ENCODE data around the gene DSC3.
"Not testable (repeated sequence)": the region's sequence is repeated elsewhere in the genome, so short reads cannot be mapped to it uniquely, and the experiment has no call there.

Gene DSC3

GRCh38 chr18:31042084-31042405, 497 bp downstream of the DSC3 start:
- DNase-seq (ENCODE audit: extremely low spot score, insufficient read length, low read depth), result no peak

GRCh38 chr18:31041271-31042083, 1.1 kb downstream of the DSC3 start:
- DNase-seq (ENCODE audit: extremely low spot score, insufficient read length, low read depth), result no peak
- no peak for FAIRE-seq

More at GRCh38 chr18:31042084-31042405, 497 bp downstream of the DSC3 start:
- no peak for FAIRE-seq

- no peak for DNase-seq (ENCODE audit: extremely low spot score, insufficient read length, low read depth)
- no peak for FAIRE-seq
These were observed 1.8 kb downstream of the DSC3 start for GRCh38 chr18:31040686-31041270.

DNA sequence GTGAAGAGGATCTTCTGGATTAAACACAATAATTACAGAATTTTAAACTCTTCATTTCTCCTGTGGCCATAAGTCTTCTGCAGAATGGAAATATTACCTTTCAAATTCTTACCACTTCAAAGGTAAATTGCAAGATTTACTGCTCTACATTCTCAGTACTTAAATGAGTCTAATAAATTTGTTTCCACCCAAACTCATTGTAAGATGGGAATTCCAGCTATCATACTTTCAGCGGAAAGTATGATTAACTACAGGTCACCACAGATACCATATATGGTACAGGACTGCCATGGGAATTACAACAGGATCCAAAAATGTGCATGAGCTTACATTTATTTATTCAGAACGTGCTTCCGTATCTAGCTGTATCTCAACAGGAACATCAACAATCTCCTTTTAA, 3.1 kb downstream of the DSC3 start:
- no peak for FAIRE-seq
- no peak for DNase-seq (ENCODE audit: extremely low spot score, insufficient read length, low read depth)

DNA sequence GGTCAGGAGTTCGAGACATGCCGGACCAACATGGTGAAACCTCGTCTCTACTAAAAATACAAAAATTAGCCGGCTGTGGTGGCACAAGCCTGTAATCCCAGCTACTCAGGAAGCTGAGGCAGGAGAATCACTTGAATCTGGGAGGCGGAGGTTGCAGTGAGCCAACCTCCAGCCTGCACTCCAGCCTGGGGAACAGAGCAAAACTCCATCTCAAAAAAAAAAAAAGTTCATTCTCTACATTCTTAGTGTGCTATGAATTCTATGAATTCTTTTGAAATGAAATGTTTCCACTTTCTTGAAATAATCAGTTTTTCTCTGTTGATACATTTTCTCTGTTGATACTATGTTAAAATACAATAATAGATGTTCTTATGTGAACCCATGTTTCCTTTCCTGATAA, 4.9 kb downstream of the DSC3 start:
- DNase-seq (ENCODE audit: extremely low spot score, insufficient read length, low read depth); FAIRE-seq: not testable (repeated sequence)

DNA sequence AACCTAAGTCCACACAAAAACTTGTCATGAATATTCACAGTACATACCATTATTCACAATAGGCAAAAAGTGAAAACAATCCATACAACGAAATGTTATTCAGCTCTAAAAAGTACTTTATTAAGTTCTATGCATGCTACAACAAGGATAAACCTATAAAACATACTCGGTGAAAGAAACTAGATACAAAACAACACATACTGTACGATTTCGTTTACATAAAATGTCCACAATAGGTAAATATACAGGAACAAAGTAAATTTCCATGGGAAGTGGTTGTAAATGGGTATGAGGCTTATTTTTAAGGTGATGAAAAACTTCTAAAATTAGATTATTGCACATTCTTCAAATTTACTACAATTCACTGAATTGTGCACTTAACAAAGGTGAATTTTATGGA, 8.0 kb downstream of the DSC3 start:
- FAIRE-seq, result no peak

GRCh38 chr18:31030574-31031278, 11.8 kb downstream of the DSC3 start:
- FAIRE-seq (no peak), DNase-seq (ENCODE audit: extremely low spot score, insufficient read length, low read depth) (no peak)

More for the DNA sequence above, 8.0 kb downstream of the DSC3 start:
- no peak for DNase-seq (ENCODE audit: extremely low spot score, insufficient read length, low read depth)

DNA sequence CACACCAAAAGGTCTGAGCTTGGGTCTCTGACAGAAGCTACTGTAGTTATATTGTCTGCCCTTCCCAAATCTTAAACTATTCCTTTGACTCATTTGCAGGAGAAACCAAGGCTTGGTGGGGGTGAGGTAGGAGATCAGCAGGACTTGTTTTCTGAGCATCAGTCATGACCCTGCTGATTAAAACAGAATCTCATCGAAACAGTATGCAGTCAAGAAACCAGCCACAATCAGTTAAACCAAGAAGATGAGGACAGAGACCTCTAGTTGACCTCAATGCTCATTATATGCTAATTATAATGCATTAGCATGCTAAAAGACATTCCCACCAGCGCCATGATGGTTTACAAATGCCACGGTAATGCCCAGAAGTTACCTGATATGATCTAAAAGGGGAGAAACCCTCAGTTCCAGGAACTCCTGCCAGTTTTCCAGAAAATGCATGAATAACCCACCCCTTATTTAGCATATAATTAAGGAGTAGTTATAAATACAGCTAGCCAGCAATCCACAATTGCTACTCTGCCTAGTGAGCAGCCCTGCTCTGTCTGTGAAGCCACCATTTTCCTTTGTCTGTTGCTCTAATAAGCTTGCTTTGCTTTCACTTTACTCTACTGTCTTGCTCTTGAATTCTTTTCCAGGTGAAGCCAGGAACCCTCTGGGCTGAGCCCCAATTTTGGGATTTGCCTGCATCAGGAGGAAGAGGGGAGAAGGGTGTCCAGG, 26.7 kb downstream of the DSC3 start:
- no peak for FAIRE-seq
- DNase-seq (ENCODE audit: extremely low spot score, insufficient read length, low read depth), result no peak

- not testable (repeated sequence) for FAIRE-seq; DNase-seq (ENCODE audit: extremely low spot score, insufficient read length, low read depth)
These were observed 31.1 kb downstream of the DSC3 start for GRCh38 chr18:31011455-31011854.

DNA sequence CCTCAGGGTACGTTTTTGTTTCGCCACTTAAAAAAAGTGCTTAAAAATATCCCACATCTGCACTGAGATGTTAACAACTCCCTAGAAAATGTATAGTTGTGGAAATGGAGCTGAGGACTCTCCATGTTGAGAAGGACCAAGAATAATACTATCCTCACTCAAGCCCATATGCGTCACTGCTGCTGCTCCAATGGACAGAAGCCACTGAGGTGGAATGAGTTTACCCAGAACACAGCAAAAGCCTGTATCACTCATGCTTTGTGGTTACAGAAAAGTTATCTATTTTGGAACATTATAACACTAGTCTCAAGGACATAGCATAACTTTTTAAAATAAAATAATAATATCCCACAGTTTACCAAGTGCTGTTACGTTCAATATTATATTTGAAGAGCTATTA, 31.9 kb downstream of the DSC3 start:
- DNase-seq (ENCODE audit: extremely low spot score, insufficient read length, low read depth), result no peak
- FAIRE-seq, result no peak

GRCh38 chr18:30999887-31000628, 42.5 kb downstream of the DSC3 start:
- FAIRE-seq, result no peak
- DNase-seq (ENCODE audit: extremely low spot score, insufficient read length, low read depth), result no peak

- no peak for DNase-seq (ENCODE audit: extremely low spot score, insufficient read length, low read depth)
- FAIRE-seq, result no peak
These were observed 43.4 kb downstream of the DSC3 start for GRCh38 chr18:30999186-30999585.

GRCh38 chr18:30997223-30997622, 45.3 kb downstream of the DSC3 start:
- no peak for DNase-seq (ENCODE audit: extremely low spot score, insufficient read length, low read depth)
- FAIRE-seq, result no peak

DNA sequence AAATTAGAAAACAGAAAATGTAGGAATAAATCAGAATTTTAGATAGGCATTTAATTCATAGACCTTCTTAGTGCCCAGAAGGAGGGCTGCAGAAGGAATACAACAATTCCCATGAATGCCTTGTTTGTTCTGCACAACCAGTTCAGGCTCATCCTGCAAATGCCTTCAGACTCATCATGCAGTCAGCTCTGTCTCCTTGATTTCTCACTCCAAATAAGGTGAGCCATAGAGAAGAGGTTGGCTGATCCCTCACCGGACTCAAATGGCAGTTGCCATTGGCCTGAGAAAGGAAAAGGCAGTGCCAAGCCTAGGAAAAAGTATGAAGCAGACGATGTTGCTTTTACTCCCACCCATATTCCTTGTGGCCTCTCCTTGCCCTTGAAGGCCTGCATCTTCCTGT, 50.3 kb downstream of the DSC3 start:
- FAIRE-seq, result no peak
- no peak for DNase-seq (ENCODE audit: extremely low spot score, insufficient read length, low read depth)

DNA sequence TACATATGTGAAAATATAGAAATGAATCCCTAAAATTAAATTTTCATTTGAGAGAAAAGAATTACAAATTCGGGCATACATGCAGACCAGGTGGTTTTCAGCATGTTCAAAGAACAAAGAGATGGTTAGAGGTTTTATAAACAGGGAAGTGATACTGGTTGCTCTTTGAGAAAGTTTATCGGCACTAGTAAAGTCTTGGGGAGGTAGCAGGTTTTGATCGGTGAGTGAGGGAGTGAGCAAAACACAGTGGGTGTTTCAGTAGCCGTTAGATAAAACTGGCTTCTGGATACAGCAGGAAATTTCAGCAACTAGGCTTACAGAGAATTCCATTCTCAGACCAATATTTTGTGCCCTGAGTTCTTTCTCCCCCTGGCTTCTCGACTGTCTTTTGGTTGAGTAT, 51.1 kb downstream of the DSC3 start:
- FAIRE-seq (no peak), DNase-seq (ENCODE audit: extremely low spot score, insufficient read length, low read depth) (no peak)

DNA sequence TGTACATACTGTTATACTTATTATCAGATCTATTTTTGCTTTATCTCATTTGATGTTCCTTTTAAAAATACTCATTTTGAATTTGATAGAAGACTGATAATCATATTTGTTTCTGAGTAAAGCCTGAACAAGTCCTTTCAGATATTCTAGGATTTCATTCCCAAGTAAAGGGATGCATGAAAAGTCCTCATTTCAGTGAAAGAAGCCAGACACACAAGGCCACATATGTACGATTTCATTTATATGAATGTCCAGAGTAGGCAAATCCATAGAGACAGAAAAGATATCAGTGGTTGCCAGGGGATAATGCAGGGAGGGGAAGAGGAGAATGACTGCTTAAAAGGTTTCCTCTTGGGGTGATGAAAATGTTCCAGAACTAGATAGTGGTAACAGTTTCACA, 53.4 kb downstream of the DSC3 start:
- no peak for DNase-seq (ENCODE audit: extremely low spot score, insufficient read length, low read depth)
- FAIRE-seq, result no peak

- no peak for DNase-seq (ENCODE audit: extremely low spot score, insufficient read length, low read depth)
- no peak for FAIRE-seq
These were observed 54.1 kb downstream of the DSC3 start for GRCh38 chr18:30988440-30988839.

DNA sequence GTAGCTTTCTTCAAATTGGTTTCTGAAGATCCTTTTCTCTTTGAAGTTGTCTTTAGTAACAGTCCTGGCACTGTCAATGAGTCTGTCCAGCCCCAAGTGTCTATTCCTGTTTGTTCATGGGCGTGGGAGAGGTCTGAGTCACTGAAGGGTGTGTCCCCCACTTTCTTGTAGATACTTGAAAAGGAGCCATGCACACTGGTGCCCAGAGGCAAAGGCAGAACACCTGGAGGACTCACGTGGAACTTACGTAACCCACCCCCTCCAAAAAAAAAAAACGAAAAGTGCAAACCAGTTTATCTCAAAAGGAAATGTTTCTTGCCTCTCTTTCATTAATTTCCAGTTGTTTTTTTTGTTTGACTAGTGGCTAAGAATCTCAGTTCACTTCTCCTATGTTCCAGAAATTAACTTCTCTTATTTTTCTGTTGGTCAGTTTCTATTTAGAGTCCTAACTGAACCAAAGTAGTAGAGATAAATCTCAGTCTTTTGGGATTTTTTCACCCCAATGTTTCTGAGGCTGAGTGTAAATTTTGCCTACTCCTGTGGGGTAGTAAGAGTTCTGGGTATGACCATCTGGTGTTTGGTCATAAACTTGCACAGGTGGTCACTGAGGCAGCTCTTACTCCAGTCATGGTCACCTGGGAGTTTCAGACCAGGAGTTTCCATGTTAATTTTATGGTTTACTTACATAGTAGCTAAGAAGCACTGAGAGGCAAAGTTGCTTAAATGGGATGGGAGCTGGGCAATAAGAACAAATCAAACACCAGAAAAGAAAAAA, 54.9 kb downstream of the DSC3 start:
- DNase-seq (ENCODE audit: extremely low spot score, insufficient read length, low read depth) (no peak), FAIRE-seq (no peak)

GRCh38 chr18:30985753-30986152, 56.8 kb downstream of the DSC3 start:
- no peak for DNase-seq (ENCODE audit: extremely low spot score, insufficient read length, low read depth)
- no peak for FAIRE-seq

All from GM18507 (cell line).